Mucosa of rectum (tissue), 2 donors: ENCODE results near the gene DLL3.

Experiments
- H3K27ac ChIP-seq, 2 donors: one replicate each; pipeline ENCODE4 v1.7.0; 2013; ENCODE audit warnings: inconsistent platforms in 2 of 2, low read depth in 2 of 2, low read length in 2 of 2
- H3K27me3 ChIP-seq, 2 donors: one replicate each; pipeline ENCODE4 v1.7.0; 2013; ENCODE audit warnings: low read length in 2 of 2; ENCODE audit not compliant: control insufficient read depth in 2 of 2, insufficient read depth in 2 of 2
- H3K36me3 ChIP-seq, 2 donors: one replicate each; pipeline ENCODE4 v1.7.0; 2013; ENCODE audit warnings: low read length in 2 of 2; ENCODE audit not compliant: control insufficient read depth in 2 of 2, insufficient read depth in 2 of 2
- H3K4me1 ChIP-seq, 2 donors: one replicate each; pipeline ENCODE4 v1.7.0; 2013; ENCODE audit warnings: low read length in 2 of 2, mild to moderate bottlenecking in 1 of 2; ENCODE audit not compliant: control insufficient read depth in 2 of 2, insufficient read depth in 2 of 2
- H3K4me3 ChIP-seq, 2 donors: one replicate each; pipeline ENCODE4 v1.7.0; 2013; ENCODE audit warnings: low read length in 2 of 2
- H3K9ac ChIP-seq, 2 donors: one replicate each; pipeline ENCODE4 v1.7.0; 2013; ENCODE audit warnings: low read length in 2 of 2, low read depth in 1 of 2, mild to moderate bottlenecking in 1 of 2
- H3K9me3 ChIP-seq, 2 donors: one replicate each; pipeline ENCODE4 v1.7.0; 2013; ENCODE audit warnings: low read length in 2 of 2; ENCODE audit not compliant: control insufficient read depth in 2 of 2
- donor health status: healthy.
- donor health status: Normal muscosa, but diverticular disease.

Gene DLL3

GRCh38 chr19:39481676-39482075 lies 17.1 kb upstream of the DLL3 start:
- H3K36me3 ChIP-seq: peaks cover 3 to 14% of the 10 kb centered on the region in 2 donors
- H3K9ac ChIP-seq: peak overlapping the region; percentile 87 to 95
- H3K4me1 ChIP-seq: peaks cover 13 to 14% of the 10 kb centered on the region in 2 donors
- H3K9me3 ChIP-seq: no peaks in the 10 kb centered on the region
- no peaks in the 10 kb centered on the region for H3K27me3 ChIP-seq
- no peak overlapping the region for H3K27ac ChIP-seq
- H3K4me3 ChIP-seq: peak overlapping the region; percentile 96 to 98

DNA sequence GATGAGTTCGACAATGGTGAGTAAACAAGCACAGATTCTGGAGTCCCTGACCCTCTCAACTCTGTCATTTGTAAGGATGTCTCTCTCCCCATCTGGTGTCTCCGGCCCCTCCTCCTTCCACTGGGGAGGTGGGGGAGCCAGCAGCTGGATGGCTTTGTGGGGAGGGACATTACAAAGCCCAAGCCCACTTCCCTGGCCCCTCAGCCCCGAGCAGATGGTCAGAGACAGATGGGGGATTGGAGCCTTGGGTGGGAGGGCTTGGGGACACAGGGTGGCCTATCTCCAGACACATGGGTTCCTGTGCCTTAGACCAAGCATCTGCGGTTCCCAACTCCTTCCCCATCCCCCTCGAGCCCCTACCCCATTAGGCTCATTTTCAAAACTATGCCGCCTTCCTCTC lies 15.6 kb upstream of the DLL3 start:
- Histone ChIP-seq H3K36me3 (peaks cover 7 to 20% of the 10 kb centered on the region in 2 donors), H3K9me3 (no peaks in the 10 kb centered on the region)

GRCh38 chr19:39489756-39490155 lies 9.0 kb upstream of the DLL3 start:
- Histone ChIP-seq H3K4me3 (no peak overlapping the region), H3K9me3 (no peaks in the 10 kb centered on the region), H3K27me3 (no peaks in the 10 kb centered on the region), H3K36me3 (peaks cover 19 to 43% of the 10 kb centered on the region in 2 donors), H3K4me1 (no peaks in the 10 kb centered on the region), H3K27ac (no peak overlapping the region), H3K9ac (no peak overlapping the region)

More for the DNA sequence above, 15.6 kb upstream of the DLL3 start:
- H3K27ac ChIP-seq: no peak overlapping the region
- H3K4me1 ChIP-seq: peaks cover 13 to 14% of the 10 kb centered on the region in 2 donors
- no peak overlapping the region for H3K4me3 ChIP-seq
- H3K9ac ChIP-seq: no peak overlapping the region
- H3K27me3 ChIP-seq: no peaks in the 10 kb centered on the region

- no peak overlapping the region for H3K27ac ChIP-seq
- H3K9ac ChIP-seq: no peak overlapping the region
- H3K27me3 ChIP-seq: peaks cover 0 to 3% of the 10 kb centered on the region in 2 donors
- H3K4me1 ChIP-seq: no peaks in the 10 kb centered on the region
- no peak overlapping the region for H3K4me3 ChIP-seq
- no peaks in the 10 kb centered on the region for H3K9me3 ChIP-seq
- peaks cover 16 to 28% of the 10 kb centered on the region in 2 donors for H3K36me3 ChIP-seq
These were observed 6.5 kb upstream of the DLL3 start for GRCh38 chr19:39492225-39492624.

- peaks cover under 1 to 3% of the 10 kb centered on the region in 2 donors for H3K27me3 ChIP-seq
- H3K4me3 ChIP-seq: no peak overlapping the region
- H3K9me3 ChIP-seq: no peaks in the 10 kb centered on the region
- H3K36me3 ChIP-seq: peaks cover 15 to 28% of the 10 kb centered on the region in 2 donors
- no peak overlapping the region for H3K9ac ChIP-seq
- no peaks in the 10 kb centered on the region for H3K4me1 ChIP-seq
- no peak overlapping the region for H3K27ac ChIP-seq
These were observed 6.0 kb upstream of the DLL3 start for GRCh38 chr19:39492788-39493187.

DNA sequence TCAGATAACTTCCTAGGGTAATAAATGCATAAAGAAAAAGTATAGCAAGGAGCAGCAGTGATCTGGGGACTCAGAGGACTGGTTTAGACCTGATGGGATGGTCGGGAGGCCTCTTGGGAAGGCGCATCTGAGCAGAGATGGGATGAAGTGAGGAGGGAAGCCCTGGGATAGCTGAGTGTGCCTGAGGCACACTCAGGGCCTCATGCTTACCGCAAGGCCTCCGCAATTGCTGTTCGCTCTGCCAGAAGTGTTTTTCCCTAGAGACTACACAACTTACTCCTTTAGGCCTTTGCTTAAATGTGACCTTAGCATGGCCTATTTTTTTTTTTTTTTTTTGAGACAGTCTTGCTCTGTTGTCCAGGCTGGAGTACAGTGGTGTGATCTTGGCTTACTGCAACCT lies 4.1 kb upstream of the DLL3 start:
- Histone ChIP-seq H3K4me3 (no peak overlapping the region), H3K27ac (no peak overlapping the region), H3K9me3 (no peaks in the 10 kb centered on the region), H3K27me3 (peaks cover 17% of the 10 kb centered on the region in 2 donors), H3K36me3 (peaks cover 2 to 10% of the 10 kb centered on the region in 2 donors), H3K9ac (no peak overlapping the region), H3K4me1 (peaks cover 6 to 8% of the 10 kb centered on the region in 2 donors)

DNA sequence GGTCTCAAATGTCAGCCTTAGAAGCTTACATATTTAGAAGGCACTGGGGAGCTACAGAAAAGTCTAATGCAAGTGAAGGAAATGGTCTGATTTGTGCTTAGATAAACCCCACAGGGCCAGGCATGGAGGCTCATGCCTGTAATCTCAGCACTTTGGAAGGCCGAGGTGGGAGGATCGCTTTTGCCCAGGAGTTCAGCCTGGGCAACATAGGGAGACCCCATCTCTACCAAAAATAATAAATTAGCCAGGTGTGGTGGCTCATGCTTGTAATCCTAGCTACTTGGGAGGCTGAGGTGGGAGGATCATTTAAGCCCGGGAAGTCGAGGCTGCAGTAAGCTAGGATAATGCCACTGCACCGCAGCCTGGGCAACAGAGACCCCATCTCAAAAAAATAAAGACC lies 2.7 kb upstream of the DLL3 start:
- H3K27ac ChIP-seq: no peak overlapping the region
- H3K9ac ChIP-seq: no peak overlapping the region
- peaks cover 0 to under 1% of the 10 kb centered on the region in 2 donors for H3K36me3 ChIP-seq
- H3K4me1 ChIP-seq: peaks cover 6 to 8% of the 10 kb centered on the region in 2 donors
- H3K9me3 ChIP-seq: no peaks in the 10 kb centered on the region
- peaks cover 26 to 27% of the 10 kb centered on the region in 2 donors for H3K27me3 ChIP-seq
- H3K4me3 ChIP-seq: no peak overlapping the region

- no peaks in the 10 kb centered on the region for H3K9me3 ChIP-seq
- no peak overlapping the region for H3K27ac ChIP-seq
- no peak overlapping the region for H3K9ac ChIP-seq
- peaks cover 26 to 31% of the 10 kb centered on the region in 2 donors for H3K27me3 ChIP-seq
- H3K36me3 ChIP-seq: no peaks in the 10 kb centered on the region
- no peak overlapping the region for H3K4me3 ChIP-seq
- H3K4me1 ChIP-seq: peaks cover 8% of the 10 kb centered on the region in 2 donors
These were observed 1.1 kb upstream of the DLL3 start for GRCh38 chr19:39497701-39497995.

GRCh38 chr19:39497996-39498797 lies 550 bp upstream of the DLL3 start:
- Histone ChIP-seq H3K27me3 (peaks cover 26 to 31% of the 10 kb centered on the region in 2 donors), H3K9ac (no peak overlapping the region), H3K27ac (no peak overlapping the region), H3K36me3 (no peaks in the 10 kb centered on the region), H3K4me1 (peaks cover 8 to 9% of the 10 kb centered on the region in 2 donors), H3K9me3 (no peaks in the 10 kb centered on the region), H3K4me3 (peak overlapping the region in 1 of 2 donors; percentile 48)

GRCh38 chr19:39499932-39500331 lies 1.2 kb downstream of the DLL3 start:
- no peak overlapping the region for H3K27ac ChIP-seq
- no peaks in the 10 kb centered on the region for H3K9me3 ChIP-seq
- peaks cover 31% of the 10 kb centered on the region in 2 donors for H3K27me3 ChIP-seq

More at GRCh38 chr19:39499932-39500331, 1.2 kb downstream of the DLL3 start:
- H3K4me3 ChIP-seq: no peak overlapping the region
- peaks cover 8 to 9% of the 10 kb centered on the region in 2 donors for H3K4me1 ChIP-seq
- H3K9ac ChIP-seq: no peak overlapping the region
- H3K36me3 ChIP-seq: no peaks in the 10 kb centered on the region
